NT2/D1 (cell line): Measurements from ENCODE around the gene RBM42.

Experiments used
- YY1 ChIP-seq: IDR thresholded peaks from 2 replicates; pipeline ENCODE4 v1.6.1; 2011; ENCODE audit not compliant: insufficient read length, insufficient read depth
- ZNF274 ChIP-seq: IDR thresholded peaks from 2 replicates; pipeline ENCODE4 v1.6.1; 2011; ENCODE audit warnings: mild to moderate bottlenecking, low read depth, low read length

- no peak for TF ChIP-seq ZNF274
- TF ChIP-seq YY1: no peak
Observed at GRCh38 chr19:35609851-35610353, 18.9 kb upstream of the RBM42 start.
